Small intestine (tissue), 7 donors: ENCODE measurements around the gene PRKCE. TPM values are rescaled to one million over a fixed set of nuclear protein-coding genes. Genes with fewer than 3 reads are reported as not detected.
"Not testable (repeated sequence)": the region's sequence is repeated elsewhere in the genome, so short reads cannot be mapped to it uniquely, and the experiment has no call there.

ENCODE experiments used
- DNase-seq, 2 donors: peaks; one replicate each; pipeline versions ENCODE4 v3.0.0 to v3.0.0-alpha.2; 2013
- FAIRE-seq: peaks from 2 replicates; lab custom pipeline; 2012; peaks lifted over from hg19 to GRCh38; lab: Jason Lieb, UNC
- H3K27ac ChIP-seq, 3 donors: one replicate each; pipeline ENCODE4 v1.5.1; 2013; ENCODE audit warnings: low read length in 2 of 3, mild to moderate bottlenecking in 2 of 3, control low read depth in 1 of 3, inconsistent platforms in 1 of 3, low read depth in 1 of 3, moderate library complexity in 1 of 3
- H3K27me3 ChIP-seq, 3 donors: one replicate each; pipeline ENCODE4 v1.6.1; 2013; ENCODE audit warnings: low read length in 3 of 3, inconsistent platforms in 1 of 3; ENCODE audit not compliant: control insufficient read depth in 3 of 3, insufficient read depth in 3 of 3
- H3K36me3 ChIP-seq, 3 donors: one replicate each; pipeline ENCODE4 v1.6.1; 2013; ENCODE audit warnings: low read length in 3 of 3, inconsistent platforms in 1 of 3, low read depth in 1 of 3, mild to moderate bottlenecking in 1 of 3, moderate library complexity in 1 of 3; ENCODE audit not compliant: control insufficient read depth in 3 of 3, insufficient read depth in 2 of 3
- H3K4me1 ChIP-seq, 3 donors: one replicate each; pipeline ENCODE4 v1.6.1; 2013; ENCODE audit warnings: low read length in 2 of 3, inconsistent platforms in 1 of 3, low read depth in 1 of 3, mild to moderate bottlenecking in 1 of 3, moderate library complexity in 1 of 3; ENCODE audit not compliant: control insufficient read depth in 3 of 3, insufficient read depth in 2 of 3
- H3K4me3 ChIP-seq, 3 donors: one replicate each; pipeline ENCODE4 v1.5.1; 2013; ENCODE audit warnings: low read length in 3 of 3, control low read depth in 1 of 3, inconsistent platforms in 1 of 3, low read depth in 1 of 3, mild to moderate bottlenecking in 1 of 3, moderate library complexity in 1 of 3
- H3K9me3 ChIP-seq, 2 donors: one replicate each; pipeline ENCODE4 v1.6.1; 2013; ENCODE audit warnings: low read depth in 1 of 2, low read length in 1 of 2; ENCODE audit not compliant: control insufficient read depth in 2 of 2, insufficient read depth in 1 of 2
- WGBS, 3 donors: extraction: QIAGEN DNeasy Blood & Tissue Kit; methylation state at CpG; one replicate each; pipeline ENCODE4 v1.1.7; 2013; 5-methylcytosine and 5-hydroxymethylcytosine counted together
- polyA plus RNA-seq, 4 donors: library from polyadenylated mRNA; stranded (reverse) in 3 of 4; unstranded in 1 of 4; fragments of 200-250 nt in 3 of 4; fragments of 120-200 nt in 1 of 4; gene quantifications; one replicate each; pipeline versions ENCODE4 v1.2.1 to v1.2.3, GENCODE V29; 2013
- donor health status: healthy with polysubstance abuse.
- donor health status: control.
- donor health status: control.
- donor health status: Bipolar disorder and iron deficiency.
- donor health status: healthy.

Gene PRKCE
- polyA plus RNA-seq, 4 donors: 2.2 to 7.1 (median 5.4) TPM

GRCh38 chr2:45690231-45690630 lies 38.8 kb downstream of the PRKCE start:
- WGBS, 3 donors: 51 to 63% (median 55%) methylated on average over 2 of the region's 2 CpGs
- no peak for FAIRE-seq

GRCh38 chr2:45691171-45691999 lies 39.9 kb downstream of the PRKCE start:
- DNase-seq: no peak
- 70 to 77% (median 72%) methylated on average over 12 of the region's 12 CpGs for WGBS, 3 donors
- peaks cover 3 to 19% (median 14%) of the 10 kb centered on the region in 3 donors for H3K4me1 ChIP-seq
- no peaks in the 10 kb centered on the region for H3K9me3 ChIP-seq
- H3K4me3 ChIP-seq: no peak overlapping the region
- H3K27me3 ChIP-seq: no peaks in the 10 kb centered on the region
- no peak overlapping the region for H3K27ac ChIP-seq
- no peak for FAIRE-seq
- H3K36me3 ChIP-seq: no peaks in the 10 kb centered on the region

More at GRCh38 chr2:45690231-45690630, 38.8 kb downstream of the PRKCE start:
- no peaks in the 10 kb centered on the region for H3K27me3 ChIP-seq
- H3K4me1 ChIP-seq: peaks cover 3 to 19% (median 12%) of the 10 kb centered on the region in 3 donors
- no peaks in the 10 kb centered on the region for H3K9me3 ChIP-seq
- H3K27ac ChIP-seq: no peak overlapping the region
- no peak overlapping the region for H3K4me3 ChIP-seq
- no peaks in the 10 kb centered on the region for H3K36me3 ChIP-seq
- no peak for DNase-seq

GRCh38 chr2:45692566-45692965 lies 41.1 kb downstream of the PRKCE start:
- Histone ChIP-seq H3K4me3 (no peak overlapping the region), H3K36me3 (no peaks in the 10 kb centered on the region), H3K27me3 (no peaks in the 10 kb centered on the region), H3K4me1 (peaks cover 3 to 19% (median 14%) of the 10 kb centered on the region in 3 donors), H3K27ac (no peak overlapping the region), H3K9me3 (no peaks in the 10 kb centered on the region)
- FAIRE-seq: no peak
- no peak for DNase-seq
- 87 to 94% (median 93%) methylated on average over 4 of the region's 4 CpGs for WGBS, 3 donors

GRCh38 chr2:45695480-45696007 lies 44.1 kb downstream of the PRKCE start:
- H3K9me3 ChIP-seq, H3K27me3 ChIP-seq, FAIRE-seq, H3K27ac ChIP-seq, H3K4me3 ChIP-seq, DNase-seq, H3K36me3 ChIP-seq, H3K4me1 ChIP-seq: not testable (repeated sequence)
- WGBS, 3 donors: 82 to 96% (median 84%) methylated on average over 7 of the region's 7 CpGs

- 33 to 96% (median 86%) methylated on average over 1 of the region's 1 CpG for WGBS, 3 donors
- H3K9me3 ChIP-seq: no peaks in the 10 kb centered on the region
- H3K4me3 ChIP-seq: no peak overlapping the region
- no peak for FAIRE-seq
- peak in 1 of 2 donors; percentile 22 for DNase-seq
- no peaks in the 10 kb centered on the region for H3K36me3 ChIP-seq
- H3K4me1 ChIP-seq: peaks cover 0 to 7% (median 0%) of the 10 kb centered on the region in 3 donors
- H3K27ac ChIP-seq: no peak overlapping the region
- H3K27me3 ChIP-seq: no peaks in the 10 kb centered on the region
These were observed 45.2 kb downstream of the PRKCE start for GRCh38 chr2:45696708-45697107.

- FAIRE-seq: no peak
- H3K36me3 ChIP-seq: no peaks in the 10 kb centered on the region
- no peak overlapping the region for H3K4me3 ChIP-seq
- no peaks in the 10 kb centered on the region for H3K27me3 ChIP-seq
- H3K9me3 ChIP-seq: no peaks in the 10 kb centered on the region
- peaks cover 0 to 4% (median 0%) of the 10 kb centered on the region in 3 donors for H3K4me1 ChIP-seq
- no peak overlapping the region for H3K27ac ChIP-seq
- DNase-seq: no peak
- 94 to 97% (median 95%) methylated on average over 5 of the region's 5 CpGs for WGBS, 3 donors
These were observed 45.7 kb downstream of the PRKCE start for GRCh38 chr2:45697190-45697589.

GRCh38 chr2:45698554-45698953 lies 47.1 kb downstream of the PRKCE start:
- Histone ChIP-seq H3K9me3 (no peaks in the 10 kb centered on the region), H3K4me3 (no peak overlapping the region), H3K27ac (no peak overlapping the region), H3K27me3 (no peaks in the 10 kb centered on the region), H3K36me3 (no peaks in the 10 kb centered on the region), H3K4me1 (peaks cover 0 to 4% (median 0%) of the 10 kb centered on the region in 3 donors)
- no peak for FAIRE-seq
- no peak for DNase-seq

- H3K9me3 ChIP-seq: no peaks in the 10 kb centered on the region
- H3K4me3 ChIP-seq: no peak overlapping the region
- WGBS, 3 donors: 82 to 87% (median 86%) methylated on average over 7 of the region's 7 CpGs
- DNase-seq (no peak), FAIRE-seq (no peak)
- H3K36me3 ChIP-seq: no peaks in the 10 kb centered on the region
- no peak overlapping the region for H3K27ac ChIP-seq
- H3K27me3 ChIP-seq: no peaks in the 10 kb centered on the region
- peaks cover 0 to 4% (median 0%) of the 10 kb centered on the region in 3 donors for H3K4me1 ChIP-seq
These were observed 47.7 kb downstream of the PRKCE start for GRCh38 chr2:45699032-45699658.
